ENCODE data around the gene CTNND2.

CTNND2 gene

DNA sequence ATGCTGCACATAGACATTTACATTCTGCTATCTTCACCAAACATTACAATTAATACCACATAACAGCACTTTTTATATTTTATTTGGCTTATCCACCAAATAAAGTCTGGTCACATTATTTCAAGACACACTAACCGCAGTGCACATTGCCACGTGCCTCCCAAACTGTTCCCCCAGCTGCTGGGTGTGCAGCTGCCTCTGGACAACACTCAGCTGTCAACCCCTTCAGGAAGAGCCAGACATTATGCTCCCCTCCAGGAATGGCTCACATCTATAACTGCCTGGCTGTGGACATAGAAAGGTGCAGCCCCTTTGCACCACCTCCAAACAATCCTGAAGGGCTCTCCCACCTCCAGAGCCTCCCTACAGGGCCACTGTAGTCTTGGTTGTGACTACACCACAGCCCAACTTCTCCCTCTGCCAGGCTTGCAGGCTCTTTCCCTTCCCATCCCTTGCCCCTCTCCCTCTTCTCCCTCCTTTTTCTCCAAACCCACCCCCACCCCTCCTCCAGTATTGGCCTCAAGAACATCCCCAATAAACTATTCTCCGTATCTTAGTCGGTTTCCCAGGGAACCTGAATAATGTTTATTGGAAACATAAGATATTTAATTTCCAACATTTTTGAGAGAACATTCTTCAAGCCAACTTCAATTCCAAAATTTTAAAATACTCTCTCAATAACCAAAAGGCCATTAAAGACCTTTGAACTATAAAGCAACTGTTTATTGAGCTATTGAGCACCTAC, 372.3 kb downstream of the CTNND2 start:
- Histone ChIP-seq H3K4me3 (ENCODE audit: low read length) (no peak overlapping the region), H3K4me1 (ENCODE audit: control insufficient read depth, insufficient read depth, low read length) (peaks cover 4% of the 10 kb centered on the region), H3K27ac (ENCODE audit: low read length) (no peak overlapping the region), H3K36me3 (ENCODE audit: control insufficient read depth, insufficient read depth, low read length) (no peaks in the 10 kb centered on the region), H3K9me3 (ENCODE audit: control insufficient read depth, insufficient read depth, low read length) (no peaks in the 10 kb centered on the region), H3K27me3 (ENCODE audit: control insufficient read depth, insufficient read depth, low read length) (no peaks in the 10 kb centered on the region)
- no peak for DNase-seq (ENCODE audit: low read depth, low spot score)
- no CpG with 5 or more reads among the region's 4 CpGs for WGBS (ENCODE audit: insufficient coverage, insufficient read length)

DNA sequence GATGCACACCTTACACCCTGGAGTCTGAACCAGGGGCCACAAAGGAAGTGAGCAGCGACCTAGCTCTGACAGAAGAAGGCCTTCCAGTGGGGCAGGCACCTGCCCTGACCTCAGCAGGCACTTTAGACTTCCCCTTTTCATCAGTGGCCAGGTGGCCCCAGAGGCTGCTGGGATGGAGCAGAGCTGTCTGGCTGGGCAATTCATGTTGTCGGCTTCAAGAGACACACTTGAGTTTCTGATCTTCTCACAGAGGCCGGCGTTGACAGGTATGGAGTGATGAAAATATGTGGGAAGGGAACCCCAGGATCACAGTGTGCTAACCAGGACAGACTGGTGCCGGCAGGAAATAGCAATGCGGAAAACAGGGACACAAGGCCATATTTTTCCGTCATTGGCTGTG, 375.5 kb downstream of the CTNND2 start:
- WGBS (ENCODE audit: insufficient coverage, insufficient read length) = no CpG with 5 or more reads among the region's 7 CpGs
- Histone ChIP-seq H3K27me3 (ENCODE audit: control insufficient read depth, insufficient read depth, low read length) (no peaks in the 10 kb centered on the region), H3K4me3 (ENCODE audit: low read length) (no peak overlapping the region), H3K4me1 (ENCODE audit: control insufficient read depth, insufficient read depth, low read length) (peaks cover 4% of the 10 kb centered on the region), H3K36me3 (ENCODE audit: control insufficient read depth, insufficient read depth, low read length) (no peaks in the 10 kb centered on the region), H3K27ac (ENCODE audit: low read length) (no peak overlapping the region), H3K9me3 (ENCODE audit: control insufficient read depth, insufficient read depth, low read length) (no peaks in the 10 kb centered on the region)
- no peak for DNase-seq (ENCODE audit: low read depth, low spot score)

DNA sequence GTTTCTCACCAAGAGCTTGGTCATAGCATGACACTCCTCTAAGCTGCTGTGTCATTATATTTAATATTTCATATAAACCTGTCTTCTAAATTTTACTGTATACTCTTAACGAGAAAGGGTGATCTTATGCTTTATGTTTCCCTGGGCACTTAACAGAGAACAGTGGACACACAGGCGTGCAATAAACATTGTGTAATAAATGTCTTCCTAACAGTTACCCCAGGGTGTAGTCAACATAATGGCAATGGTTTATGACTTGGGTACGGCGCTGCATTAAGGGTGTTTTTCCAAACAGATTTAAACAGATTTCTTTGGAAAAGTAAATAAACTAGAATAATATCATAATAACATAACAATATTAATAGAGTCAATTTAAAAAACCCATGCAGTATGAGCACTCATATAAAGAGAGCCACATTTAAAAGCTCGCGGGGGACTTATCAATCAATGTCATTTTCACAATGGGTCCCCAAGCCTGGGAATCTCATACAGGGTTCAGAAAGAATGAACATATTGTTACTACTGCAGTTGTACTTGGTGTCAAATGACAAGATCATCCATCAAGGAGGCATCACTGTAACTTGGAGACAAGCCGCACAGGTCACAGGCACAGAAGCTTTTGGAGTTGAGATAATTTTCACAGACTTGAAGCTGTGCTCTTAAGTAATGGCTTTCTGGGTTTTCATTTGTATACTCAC, 376.4 kb downstream of the CTNND2 start:
- Histone ChIP-seq H3K4me3 (ENCODE audit: low read length) (no peak overlapping the region), H3K36me3 (ENCODE audit: control insufficient read depth, insufficient read depth, low read length) (no peaks in the 10 kb centered on the region), H3K27me3 (ENCODE audit: control insufficient read depth, insufficient read depth, low read length) (no peaks in the 10 kb centered on the region), H3K4me1 (ENCODE audit: control insufficient read depth, insufficient read depth, low read length) (peaks cover 4% of the 10 kb centered on the region), H3K27ac (ENCODE audit: low read length) (no peak overlapping the region), H3K9me3 (ENCODE audit: control insufficient read depth, insufficient read depth, low read length) (no peaks in the 10 kb centered on the region)
- no peak for DNase-seq (ENCODE audit: low read depth, low spot score)
- WGBS (ENCODE audit: insufficient coverage, insufficient read length) = no CpG with 5 or more reads among the region's 7 CpGs

DNA sequence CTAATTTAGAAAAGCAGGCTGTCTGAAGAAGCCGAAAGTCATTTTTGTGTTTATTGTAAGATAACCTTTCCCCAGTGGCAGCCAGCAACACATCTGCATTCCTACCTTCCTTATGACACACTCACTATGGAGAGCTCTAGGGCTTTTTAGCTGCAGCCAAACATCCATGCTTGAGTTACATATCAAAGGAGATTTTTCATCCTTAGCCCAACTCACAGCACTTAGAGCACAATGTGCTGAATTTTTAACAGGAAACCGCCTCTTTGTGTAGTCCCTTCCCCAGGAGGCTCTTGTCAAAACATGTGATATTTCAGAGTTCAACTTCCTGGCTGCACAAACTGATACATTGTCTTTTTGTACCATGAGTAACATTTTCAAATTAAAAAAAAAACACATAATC, 379.2 kb downstream of the CTNND2 start:
- Histone ChIP-seq H3K4me1 (ENCODE audit: control insufficient read depth, insufficient read depth, low read length) (0 out of 2 replicates have a peak, but pooled peaks cover 3% of the 10 kb centered on the region), H3K9me3 (ENCODE audit: control insufficient read depth, insufficient read depth, low read length) (no peaks in the 10 kb centered on the region), H3K27me3 (ENCODE audit: control insufficient read depth, insufficient read depth, low read length) (no peaks in the 10 kb centered on the region), H3K4me3 (ENCODE audit: low read length) (no peak overlapping the region), H3K36me3 (ENCODE audit: control insufficient read depth, insufficient read depth, low read length) (no peaks in the 10 kb centered on the region), H3K27ac (ENCODE audit: low read length) (no peak overlapping the region)
- WGBS (ENCODE audit: insufficient coverage, insufficient read length) = no CpG with 5 or more reads among the region's 2 CpGs
- no peak for DNase-seq (ENCODE audit: low read depth, low spot score)

DNA sequence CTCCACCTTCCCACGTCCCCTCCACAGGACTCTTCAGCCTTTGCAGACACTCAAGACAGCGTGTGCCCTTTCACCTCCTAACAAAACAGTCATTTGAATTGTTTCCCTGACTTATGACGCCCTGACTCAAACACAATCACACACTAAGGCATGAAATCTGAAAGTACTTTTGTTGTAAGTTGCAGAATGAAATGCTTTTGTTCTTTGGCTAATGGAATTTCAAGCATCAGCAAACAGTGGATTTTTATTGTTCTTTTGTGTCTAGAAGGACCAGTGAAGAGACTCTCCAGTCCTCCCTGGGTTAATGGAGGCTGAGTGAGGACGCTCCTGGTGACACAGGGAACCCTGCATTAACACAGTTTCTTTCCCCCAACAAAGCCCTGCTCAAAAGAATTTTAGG, 380.1 kb downstream of the CTNND2 start:
- 0 out of 2 replicates have a peak, but pooled peaks cover 3% of the 10 kb centered on the region for H3K4me1 ChIP-seq (ENCODE audit: control insufficient read depth, insufficient read depth, low read length)
- no peaks in the 10 kb centered on the region for H3K9me3 ChIP-seq (ENCODE audit: control insufficient read depth, insufficient read depth, low read length)
- no peaks in the 10 kb centered on the region for H3K27me3 ChIP-seq (ENCODE audit: control insufficient read depth, insufficient read depth, low read length)
- no peak overlapping the region for H3K27ac ChIP-seq (ENCODE audit: low read length)
- no peak overlapping the region for H3K4me3 ChIP-seq (ENCODE audit: low read length)
- no peaks in the 10 kb centered on the region for H3K36me3 ChIP-seq (ENCODE audit: control insufficient read depth, insufficient read depth, low read length)
- DNase-seq (ENCODE audit: low read depth, low spot score) = no peak
- WGBS (ENCODE audit: insufficient coverage, insufficient read length) = no CpG with 5 or more reads among the region's 4 CpGs

DNA sequence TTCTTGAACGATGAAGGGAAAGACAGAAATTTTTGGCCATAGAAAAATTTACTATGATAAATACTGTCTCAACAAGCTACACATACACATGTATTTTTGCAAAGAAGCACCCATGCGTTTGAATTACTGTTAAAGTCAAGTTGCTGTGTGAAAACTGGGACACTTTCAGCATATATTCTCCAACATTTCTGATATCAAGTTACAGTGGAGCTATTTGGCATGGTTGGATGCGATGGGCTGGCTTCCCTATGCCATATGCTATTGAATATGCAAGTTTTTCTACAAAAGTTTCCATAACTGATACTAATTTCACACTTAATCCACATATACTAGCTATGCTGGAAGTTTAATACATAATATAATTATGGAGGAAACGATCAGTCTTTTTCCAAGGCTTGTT, 381.4 kb downstream of the CTNND2 start:
- Histone ChIP-seq H3K27me3 (ENCODE audit: control insufficient read depth, insufficient read depth, low read length) (no peaks in the 10 kb centered on the region), H3K9me3 (ENCODE audit: control insufficient read depth, insufficient read depth, low read length) (no peaks in the 10 kb centered on the region), H3K27ac (ENCODE audit: low read length) (no peak overlapping the region), H3K36me3 (ENCODE audit: control insufficient read depth, insufficient read depth, low read length) (no peaks in the 10 kb centered on the region), H3K4me1 (ENCODE audit: control insufficient read depth, insufficient read depth, low read length) (no peaks in the 10 kb centered on the region), H3K4me3 (ENCODE audit: low read length) (no peak overlapping the region)
- no CpG with 5 or more reads among the region's 4 CpGs for WGBS (ENCODE audit: insufficient coverage, insufficient read length)
- DNase-seq (ENCODE audit: low read depth, low spot score) = no peak

DNA sequence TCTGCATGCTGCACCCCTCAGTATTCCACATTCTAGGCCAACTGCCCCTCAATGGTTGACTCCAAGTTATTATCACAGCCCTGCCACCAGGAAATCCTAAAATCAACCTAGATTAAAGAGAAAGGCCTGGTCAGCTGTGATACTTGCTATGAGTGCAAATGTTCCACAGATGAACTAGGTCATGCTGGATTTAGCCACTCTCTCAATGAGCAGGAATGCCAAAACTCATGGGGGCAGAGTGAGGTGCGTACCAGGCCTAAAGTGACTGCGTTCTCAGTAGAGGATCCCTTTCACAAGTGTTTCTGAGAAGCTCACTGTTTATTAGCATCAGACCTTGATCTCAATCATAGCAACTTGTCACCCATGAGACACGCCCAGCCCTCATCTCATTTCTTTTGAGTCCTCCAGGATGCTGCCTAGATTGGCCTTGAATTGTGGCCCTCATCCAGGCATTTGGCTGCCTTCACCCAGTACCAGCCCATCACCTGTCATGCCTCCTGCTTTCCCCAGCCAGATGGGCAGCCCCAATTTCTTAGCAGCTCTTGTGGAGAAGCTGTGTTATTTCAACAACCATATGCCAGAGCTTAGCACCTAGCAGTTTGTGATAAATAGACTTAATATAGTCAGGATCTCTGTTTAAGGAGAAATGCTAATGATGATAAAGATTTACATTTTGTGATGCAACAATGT, 383.9 kb downstream of the CTNND2 start:
- no CpG with 5 or more reads among the region's 3 CpGs for WGBS (ENCODE audit: insufficient coverage, insufficient read length)
- no peaks in the 10 kb centered on the region for H3K27me3 ChIP-seq (ENCODE audit: control insufficient read depth, insufficient read depth, low read length)
- no peak for DNase-seq (ENCODE audit: low read depth, low spot score)

DNA sequence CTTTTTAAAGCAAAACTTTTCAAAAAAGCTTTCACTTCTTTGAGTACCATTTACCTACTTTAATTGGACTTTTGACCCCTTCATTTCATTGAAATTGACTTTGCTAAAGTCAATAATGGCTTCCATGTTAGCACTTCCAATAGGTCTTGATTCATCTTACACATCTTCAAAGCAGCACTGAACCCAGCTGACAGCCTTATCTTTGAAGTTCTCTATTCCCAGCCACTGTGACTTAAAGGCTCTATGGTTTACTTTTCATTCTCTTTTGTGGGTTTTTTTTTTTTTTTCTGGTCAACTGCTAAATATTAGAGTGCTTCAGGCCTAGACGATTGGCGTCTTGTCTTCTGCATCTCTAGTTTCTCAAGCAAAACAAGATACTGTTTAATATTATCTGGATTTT, 385.0 kb downstream of the CTNND2 start:
- no peaks in the 10 kb centered on the region for H3K36me3 ChIP-seq (ENCODE audit: control insufficient read depth, insufficient read depth, low read length)
- H3K4me1 ChIP-seq (ENCODE audit: control insufficient read depth, insufficient read depth, low read length) = no peaks in the 10 kb centered on the region; the same call in 1 of the 2 replicates
- WGBS (ENCODE audit: insufficient coverage, insufficient read length) = no CpG with 5 or more reads among the region's 2 CpGs
- no peak overlapping the region for H3K4me3 ChIP-seq (ENCODE audit: low read length)
- no peaks in the 10 kb centered on the region for H3K27me3 ChIP-seq (ENCODE audit: control insufficient read depth, insufficient read depth, low read length)
- DNase-seq (ENCODE audit: low read depth, low spot score) = no peak
- no peaks in the 10 kb centered on the region for H3K9me3 ChIP-seq (ENCODE audit: control insufficient read depth, insufficient read depth, low read length)
- no peak overlapping the region for H3K27ac ChIP-seq (ENCODE audit: low read length)

More for the DNA sequence above, 383.9 kb downstream of the CTNND2 start:
- Histone ChIP-seq H3K4me1 (ENCODE audit: control insufficient read depth, insufficient read depth, low read length) (no peaks in the 10 kb centered on the region), H3K27ac (ENCODE audit: low read length) (no peak overlapping the region), H3K9me3 (ENCODE audit: control insufficient read depth, insufficient read depth, low read length) (no peaks in the 10 kb centered on the region), H3K36me3 (ENCODE audit: control insufficient read depth, insufficient read depth, low read length) (no peaks in the 10 kb centered on the region), H3K4me3 (ENCODE audit: low read length) (no peak overlapping the region)

DNA sequence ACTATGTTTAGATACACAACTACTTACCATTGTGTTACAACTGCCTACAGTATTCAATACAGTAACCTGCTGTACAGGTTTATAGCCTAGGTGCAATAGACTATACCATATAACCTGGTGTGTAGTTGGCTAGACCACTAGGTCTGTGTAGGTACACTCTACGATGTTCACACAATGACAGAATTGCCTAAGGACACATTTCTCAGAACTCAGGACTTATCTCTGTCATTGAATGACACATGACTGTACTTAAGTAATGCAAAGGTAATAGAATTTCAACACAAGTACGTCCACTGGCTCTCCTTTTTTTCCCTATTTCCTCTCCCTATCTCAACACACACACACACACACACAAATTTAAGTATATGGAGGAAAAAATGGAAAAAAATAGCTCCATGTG, 385.6 kb downstream of the CTNND2 start:
- Histone ChIP-seq H3K27me3 (ENCODE audit: control insufficient read depth, insufficient read depth, low read length) (no peaks in the 10 kb centered on the region), H3K27ac (ENCODE audit: low read length) (no peak overlapping the region), H3K4me3 (ENCODE audit: low read length) (no peak overlapping the region), H3K4me1 (ENCODE audit: control insufficient read depth, insufficient read depth, low read length) (no peaks in the 10 kb centered on the region; the same call in 1 of the 2 replicates), H3K9me3 (ENCODE audit: control insufficient read depth, insufficient read depth, low read length) (no peaks in the 10 kb centered on the region), H3K36me3 (ENCODE audit: control insufficient read depth, insufficient read depth, low read length) (no peaks in the 10 kb centered on the region)
- no CpG with 5 or more reads among the region's 2 CpGs for WGBS (ENCODE audit: insufficient coverage, insufficient read length)
- DNase-seq (ENCODE audit: low read depth, low spot score) = no peak

DNA sequence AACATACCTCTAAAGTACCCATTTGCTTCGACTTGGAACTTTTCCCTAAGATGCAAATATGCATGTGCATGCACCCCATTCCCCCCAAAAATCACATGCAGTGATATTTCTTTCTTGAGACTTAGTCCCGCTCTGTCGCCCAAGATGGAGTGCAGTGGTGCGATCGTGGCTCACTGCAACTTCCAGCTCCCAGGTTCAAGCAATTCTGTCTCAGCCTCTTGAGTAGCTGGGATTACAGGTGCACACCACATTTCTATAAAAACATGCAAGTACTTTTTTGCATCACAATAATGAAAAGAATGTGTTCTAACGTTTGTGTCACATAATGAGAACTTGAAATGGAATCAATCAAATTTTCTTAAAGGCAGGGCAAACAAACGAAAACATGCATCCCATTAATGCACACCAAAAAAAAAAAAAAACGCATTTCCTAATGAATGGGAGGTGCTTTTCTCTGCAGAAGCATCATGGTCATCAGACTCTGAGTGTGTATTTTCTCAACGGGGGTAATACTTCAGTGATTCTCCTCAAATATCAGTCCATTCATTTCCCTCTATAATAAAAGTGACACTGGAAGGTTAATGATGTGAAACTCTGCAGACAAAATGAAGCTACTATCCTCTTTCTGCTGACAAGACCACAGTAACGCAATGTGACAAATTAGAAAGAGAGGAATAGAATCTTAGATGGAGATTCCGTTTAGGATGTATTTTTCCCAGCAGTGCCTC, 389.4 kb downstream of the CTNND2 start:
- no peak overlapping the region for H3K4me3 ChIP-seq (ENCODE audit: low read length)
- H3K36me3 ChIP-seq (ENCODE audit: control insufficient read depth, insufficient read depth, low read length) = no peaks in the 10 kb centered on the region

More for the DNA sequence above, 389.4 kb downstream of the CTNND2 start:
- DNase-seq (ENCODE audit: low read depth, low spot score) = no peak
- peaks cover 2% of the 10 kb centered on the region; the same call in 1 of the 2 replicates for H3K4me1 ChIP-seq (ENCODE audit: control insufficient read depth, insufficient read depth, low read length)
- no CpG with 5 or more reads among the region's 11 CpGs for WGBS (ENCODE audit: insufficient coverage, insufficient read length)
- no peak overlapping the region for H3K27ac ChIP-seq (ENCODE audit: low read length)
- H3K9me3 ChIP-seq (ENCODE audit: control insufficient read depth, insufficient read depth, low read length) = no peaks in the 10 kb centered on the region
- no peaks in the 10 kb centered on the region for H3K27me3 ChIP-seq (ENCODE audit: control insufficient read depth, insufficient read depth, low read length)
